Renal cortical epithelial cell (primary cell): Measurements from ENCODE around the gene UIMC1. TPM values are rescaled to one million over a fixed set of nuclear protein-coding genes. Genes with fewer than 3 reads are reported as not detected.
"Not testable (repeated sequence)": the region's sequence is repeated elsewhere in the genome, so short reads cannot be mapped to it uniquely, and the experiment has no call there.

ENCODE experiments used
- DNase-seq: peaks from one replicate; pipeline ENCODE4 v3.0.0-alpha.2; 2011; ENCODE audit warnings: low read depth
- total RNA-seq: library from RNA; depleted of rRNA; stranded (reverse); fragments of >200 nt; gene quantifications from 2 replicates; pipeline ENCODE4 v1.2.3, GENCODE V29; 2014

UIMC1 gene
- total RNA-seq = 35.1 and 43.4 TPM in 2 replicates

- peak; percentile 69 for DNase-seq
These were observed at the start of gene UIMC1 for GRCh38 chr5:177006265-177006972. Gene UIMC1, minus strand, starts transcription at chr5:177006779. Its CDS starts 24,164 bp downstream, at chr5:176982615.

- DNase-seq = no peak
These were observed 42.7 kb upstream of the UIMC1 start for GRCh38 chr5:177049285-177049684.

- DNase-seq = not testable (repeated sequence)
These were observed 42.0 kb upstream of the UIMC1 start for GRCh38 chr5:177048531-177048930.

- DNase-seq = no peak
These were observed 39.1 kb upstream of the UIMC1 start for GRCh38 chr5:177045631-177046030.

- DNase-seq = no peak
These were observed 38.1 kb upstream of the UIMC1 start for GRCh38 chr5:177044641-177045040.

GRCh38 chr5:177043958-177044357, 37.4 kb upstream of the UIMC1 start:
- DNase-seq = no peak

- DNase-seq = no peak
These were observed 36.5 kb upstream of the UIMC1 start for GRCh38 chr5:177043114-177043513.

- DNase-seq = no peak
These were observed 35.4 kb upstream of the UIMC1 start for GRCh38 chr5:177041936-177042335.

GRCh38 chr5:177040814-177041420, 34.3 kb upstream of the UIMC1 start:
- no peak for DNase-seq

GRCh38 chr5:177036921-177037320, 30.3 kb upstream of the UIMC1 start:
- DNase-seq = no peak

GRCh38 chr5:177036443-177036842, 29.9 kb upstream of the UIMC1 start:
- no peak for DNase-seq

GRCh38 chr5:177035976-177036375, 29.4 kb upstream of the UIMC1 start:
- DNase-seq = no peak

GRCh38 chr5:177029498-177029897, 22.9 kb upstream of the UIMC1 start:
- no peak for DNase-seq

GRCh38 chr5:177027665-177028064, 21.1 kb upstream of the UIMC1 start:
- DNase-seq = no peak

GRCh38 chr5:177025101-177025601, 18.6 kb upstream of the UIMC1 start:
- no peak for DNase-seq

GRCh38 chr5:177024559-177024958, 18.0 kb upstream of the UIMC1 start:
- no peak for DNase-seq

GRCh38 chr5:177023303-177023664, 16.7 kb upstream of the UIMC1 start:
- no peak for DNase-seq

- peak; percentile 77 for DNase-seq
These were observed 16.1 kb upstream of the UIMC1 start, which contains the start of gene ZNF346 for GRCh38 chr5:177022386-177023302. Gene ZNF346, plus strand, starts transcription at chr5:177022696. Its CDS starts 43 bp downstream, at chr5:177022739.

- DNase-seq = no peak
These were observed 13.5 kb upstream of the UIMC1 start for GRCh38 chr5:177020033-177020432.

- DNase-seq = no peak
These were observed 11.8 kb upstream of the UIMC1 start for GRCh38 chr5:177018341-177018740.

- DNase-seq = no peak
These were observed 8.6 kb upstream of the UIMC1 start for GRCh38 chr5:177015156-177015555.

GRCh38 chr5:177010153-177010552, 3.6 kb upstream of the UIMC1 start:
- DNase-seq = no peak
